HG03469 (cell line): ENCODE measurements around the gene GPR108.

ENCODE experiments used
- ATAC-seq: cut with Tn5 transposase; IDR thresholded peaks from one replicate; pipeline ENCODE4 v1.9.1; 2021; ENCODE audit warnings: mild to moderate bottlenecking, moderate library complexity, moderate number of reproducible peaks; ENCODE audit not compliant: unreplicated experiment

Gene GPR108

GRCh38 chr19:6682607-6683128 is 54.7 kb downstream of the GPR108 start:
- ATAC-seq: no peak

GRCh38 chr19:6680141-6680540 is 57.2 kb downstream of the GPR108 start:
- no peak for ATAC-seq
